GM21528 (cell line): ENCODE results near the gene NAPSA.

Experiments
- ATAC-seq: cut with Tn5 transposase; IDR thresholded peaks from one replicate; pipeline ENCODE4 v1.9.1; 2021; ENCODE audit warnings: mild to moderate bottlenecking, moderate library complexity; ENCODE audit not compliant: unreplicated experiment, low FRiP score

Gene NAPSA

GRCh38 chr19:50320051-50320450, 45.4 kb downstream of the NAPSA start:
- ATAC-seq, result no peak

- no peak for ATAC-seq
Observed at GRCh38 chr19:50319156-50319555, 46.3 kb downstream of the NAPSA start.

- no peak for ATAC-seq
Observed at GRCh38 chr19:50318438-50318837, 47.0 kb downstream of the NAPSA start.

GRCh38 chr19:50317115-50317514, 48.3 kb downstream of the NAPSA start:
- no peak for ATAC-seq

- ATAC-seq, result no peak
Observed at GRCh38 chr19:50315773-50316448, 49.5 kb downstream of the NAPSA start.

- ATAC-seq, result no peak
Observed at GRCh38 chr19:50314724-50315708, 50.4 kb downstream of the NAPSA start.

- ATAC-seq, result no peak
Observed at GRCh38 chr19:50313812-50314536, 51.5 kb downstream of the NAPSA start.

GRCh38 chr19:50312967-50313811, 52.2 kb downstream of the NAPSA start:
- ATAC-seq, result no peak

- no peak for ATAC-seq
Observed at GRCh38 chr19:50311723-50312635, 53.5 kb downstream of the NAPSA start.

GRCh38 chr19:50310759-50311465, 54.5 kb downstream of the NAPSA start:
- ATAC-seq, result no peak

GRCh38 chr19:50309396-50310125, 55.9 kb downstream of the NAPSA start:
- no peak for ATAC-seq

GRCh38 chr19:50308991-50309390, 56.4 kb downstream of the NAPSA start:
- no peak for ATAC-seq
